Esophagus muscularis mucosa (tissue), 4 donors: Measurements from ENCODE around the gene CDHR3.

ENCODE experiments used
- EP300 ChIP-seq: sonication (generic); formaldehyde crosslinking; IDR thresholded peaks from one replicate; pipeline ENCODE4 v1.6.1; 2017; ENCODE audit warnings: antibody characterized with exemption
- POLR2A ChIP-seq: fragments of 450-650 bp; IDR thresholded peaks from one replicate; pipeline ENCODE4 v1.6.1; 2017; ENCODE audit warnings: antibody characterized with exemption, moderate library complexity, mild to moderate bottlenecking, low read depth
- POLR2AphosphoS5 ChIP-seq, 2 donors: sonication (generic); formaldehyde crosslinking; IDR thresholded peaks; one replicate each; pipeline ENCODE4 v1.6.1; 2017; ENCODE audit warnings: antibody characterized with exemption in 2 of 2
- TF ChIP-seq, protein P1 (sequence below), 3 experiments: fragments of 200-600 bp in 2 of 3; fragments of 450-650 bp in 1 of 3; sonication (generic) in 2 of 3; IDR thresholded peaks; one replicate each; pipeline ENCODE4 v1.5.1; 2017 to 2019; ENCODE audit warnings: antibody characterized with exemption in 3 of 3, mild to moderate bottlenecking in 2 of 3, moderate library complexity in 1 of 3

DNA sequence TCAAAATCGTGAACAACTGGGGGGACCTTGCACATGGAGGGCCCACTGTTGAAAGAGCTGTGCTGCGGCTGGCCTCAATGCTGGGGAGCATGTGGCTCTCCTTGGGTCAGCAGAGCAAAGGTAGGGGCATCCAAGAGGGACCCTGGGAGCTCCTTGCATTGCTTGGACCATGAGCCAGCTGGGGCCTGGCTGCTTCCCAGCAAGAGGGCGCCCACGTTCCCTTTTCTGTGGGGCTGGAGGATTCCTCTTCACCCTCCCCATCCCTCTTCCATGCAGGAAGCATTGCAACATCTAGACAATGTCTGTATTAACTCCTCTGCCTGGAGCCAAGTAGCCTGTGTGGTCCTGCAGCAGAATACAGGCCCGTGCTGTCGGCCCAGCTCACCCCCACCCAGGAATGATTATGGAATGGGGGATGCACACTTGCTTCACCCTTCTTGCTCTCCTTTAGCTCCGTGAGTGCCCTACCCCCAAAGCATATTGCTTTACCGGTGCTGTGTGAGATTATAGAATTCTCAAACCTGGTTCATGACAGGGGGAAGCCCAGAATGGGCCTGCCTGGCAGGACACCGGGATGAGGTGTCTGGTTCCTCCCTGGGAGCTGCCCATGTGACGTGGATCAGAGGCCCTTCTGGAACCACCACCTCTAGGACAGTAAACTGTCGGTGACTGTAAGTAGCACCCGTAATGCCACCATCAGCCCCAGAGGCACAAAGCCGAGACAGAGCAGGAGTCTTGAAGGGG is 87.1 kb downstream of the CDHR3 start:
- TF ChIP-seq, protein P1, sequence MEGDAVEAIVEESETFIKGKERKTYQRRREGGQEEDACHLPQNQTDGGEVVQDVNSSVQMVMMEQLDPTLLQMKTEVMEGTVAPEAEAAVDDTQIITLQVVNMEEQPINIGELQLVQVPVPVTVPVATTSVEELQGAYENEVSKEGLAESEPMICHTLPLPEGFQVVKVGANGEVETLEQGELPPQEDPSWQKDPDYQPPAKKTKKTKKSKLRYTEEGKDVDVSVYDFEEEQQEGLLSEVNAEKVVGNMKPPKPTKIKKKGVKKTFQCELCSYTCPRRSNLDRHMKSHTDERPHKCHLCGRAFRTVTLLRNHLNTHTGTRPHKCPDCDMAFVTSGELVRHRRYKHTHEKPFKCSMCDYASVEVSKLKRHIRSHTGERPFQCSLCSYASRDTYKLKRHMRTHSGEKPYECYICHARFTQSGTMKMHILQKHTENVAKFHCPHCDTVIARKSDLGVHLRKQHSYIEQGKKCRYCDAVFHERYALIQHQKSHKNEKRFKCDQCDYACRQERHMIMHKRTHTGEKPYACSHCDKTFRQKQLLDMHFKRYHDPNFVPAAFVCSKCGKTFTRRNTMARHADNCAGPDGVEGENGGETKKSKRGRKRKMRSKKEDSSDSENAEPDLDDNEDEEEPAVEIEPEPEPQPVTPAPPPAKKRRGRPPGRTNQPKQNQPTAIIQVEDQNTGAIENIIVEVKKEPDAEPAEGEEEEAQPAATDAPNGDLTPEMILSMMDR (IDR thresholded peaks at IDR 0.05) = no peak
- no peak for TF ChIP-seq POLR2AphosphoS5 (IDR thresholded peaks at IDR 0.05)
- TF ChIP-seq POLR2A = no peak
- TF ChIP-seq EP300 = no peak
